Measurements from ENCODE around the gene GEN1.

DNA sequence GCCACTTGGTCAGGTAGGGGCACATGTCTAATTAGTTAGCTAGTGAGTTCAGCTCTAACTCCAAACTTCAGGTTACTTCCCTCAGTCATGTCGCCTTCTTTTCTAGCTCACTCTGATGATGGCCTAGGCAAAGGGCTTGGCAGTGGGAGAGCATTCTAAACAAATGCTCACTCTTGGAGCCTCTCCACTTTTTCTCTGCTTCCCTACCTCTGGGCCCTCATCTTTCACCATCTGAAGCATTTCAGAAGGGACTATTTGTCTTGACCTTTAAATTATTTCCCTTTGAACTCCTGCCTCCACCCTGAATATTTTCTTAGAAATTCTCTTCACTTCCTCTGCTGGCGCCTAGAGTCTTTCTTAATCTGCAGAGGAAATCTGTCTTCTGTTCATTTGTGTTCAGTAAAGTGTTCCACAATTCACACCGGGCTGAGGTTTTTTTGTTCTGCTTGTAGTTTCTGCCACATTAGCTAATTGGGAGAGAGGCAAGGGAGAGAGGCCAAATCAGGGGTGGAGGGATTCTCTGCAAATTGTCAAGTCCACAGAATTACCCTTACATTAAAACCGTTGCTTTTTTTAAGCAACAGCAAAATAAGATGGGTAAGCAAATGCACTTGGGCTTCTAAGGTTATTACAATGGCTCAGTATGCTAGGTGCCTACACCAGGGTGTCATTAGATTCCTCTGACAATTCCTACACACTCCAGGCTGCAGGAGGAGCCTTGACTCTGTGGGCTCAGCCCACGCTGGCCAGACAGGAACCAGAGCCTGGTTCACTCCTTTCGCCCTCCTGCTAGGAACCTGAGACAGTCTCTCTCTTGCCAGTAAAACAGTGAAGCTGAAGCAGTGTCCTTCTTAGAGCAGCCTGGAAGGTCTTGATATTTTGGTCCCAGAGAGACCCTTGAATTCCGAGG, 67.9 kb downstream of the GEN1 start:
- no peak for TF ChIP-seq CTCF (IDR thresholded peaks at IDR 0.05)
- no peak for TF ChIP-seq POLR2AphosphoS5 (IDR thresholded peaks at IDR 0.05)
